Ovary (tissue), 9 donors: ENCODE measurements around the gene OLFM1. TPM values are rescaled to one million over a fixed set of nuclear protein-coding genes. Genes with fewer than 3 reads are reported as not detected.

Experiments
- DNase-seq, 5 donors: peaks; one replicate each; pipeline ENCODE4 v3.0.0-alpha.2; 2019 to 2020
- H3K27ac ChIP-seq, 2 donors: fragments of 200-600 bp; one replicate each; pipeline versions ENCODE4 v1.5.1 to v1.8.0; 2019 to 2022
- H3K27me3 ChIP-seq: fragments of 200-600 bp; one replicate; pipeline ENCODE4 v1.8.0; 2022
- H3K36me3 ChIP-seq: fragments of 200-600 bp; sonication (generic); one replicate; pipeline ENCODE4 v1.5.1; 2019
- H3K4me1 ChIP-seq: one replicate; pipeline ENCODE4 v1.8.1; 2013; ENCODE audit warnings: mild to moderate bottlenecking, moderate library complexity; ENCODE audit not compliant: insufficient read depth
- H3K4me3 ChIP-seq: fragments of 200-600 bp; sonication (generic); one replicate; pipeline ENCODE4 v1.5.1; 2017
- H3K9me3 ChIP-seq, 2 donors: fragments of 200-600 bp in 1 of 2; sonication (generic) in 1 of 2; one replicate each; pipeline versions ENCODE4 v1.5.1 to v1.8.1; 2013 to 2019; ENCODE audit warnings: mild to moderate bottlenecking in 1 of 2, moderate library complexity in 1 of 2
- CTCF ChIP-seq, 3 donors: fragments of 450-650 bp in 2 of 3; fragments of 200-600 bp in 1 of 3; IDR thresholded peaks; one replicate each; pipeline versions ENCODE4 v1.5.1 to v1.8.0; 2016 to 2022; ENCODE audit warnings: antibody characterized with exemption in 3 of 3, mild to moderate bottlenecking in 1 of 3
- EP300 ChIP-seq: sonication (generic); formaldehyde crosslinking; IDR thresholded peaks from one replicate; pipeline ENCODE4 v1.6.1; 2017; ENCODE audit warnings: antibody characterized with exemption
- POLR2A ChIP-seq: fragments of 450-650 bp; IDR thresholded peaks from one replicate; pipeline ENCODE4 v1.6.1; 2017; ENCODE audit warnings: antibody characterized with exemption, mild to moderate bottlenecking, moderate library complexity
- WGBS, 3 donors: extraction: QIAGEN DNeasy Blood & Tissue Kit in 1 of 3; methylation state at CpG; one replicate each; pipeline versions ENCODE4 v1.1.5 to v1.1.7; 2013 to 2017; 5-methylcytosine and 5-hydroxymethylcytosine counted together
- intact Hi-C, 4 donors: fragments of 100-400 bp; cut with DNase I; formaldehyde crosslinking; loops; one replicate each; pipeline versions ENCODE4 v1.11.0 to v1.15.1; 2022 to 2023
- polyA plus RNA-seq, 2 donors: library from polyadenylated mRNA; stranded (reverse); fragments of 200-250 nt in 1 of 2; fragments of 350-450 nt in 1 of 2; fragmentation: Illumina TruSeq in 1 of 2; extraction: RNeasy Lipid Tissue Mini Kit (QIAGEN cat#74804) in 1 of 2; gene quantifications; one replicate each; pipeline ENCODE4 v1.2.3, GENCODE V29; 2013 to 2014
- total RNA-seq, 7 donors: library from RNA; depleted of rRNA in 2 of 7; stranded (reverse); fragments of >200 nt in 2 of 7; fragmentation: NEBNext Ultra II Directional in 3 of 7; extraction: Animal tissue kit (Norgen Biotek cat#: 25700) in 3 of 7; gene quantifications; one replicate each; pipeline versions ENCODE4 v1.1.0 to v1.2.4, GENCODE V29; 2016 to 2023
- donor health status: DM: no; HTN: no; CAD: no; lungs with moderate emphysema.
- donor health status: DM: no; HTN: no; CAD: no.
- donor health status: Bipolar disorder and iron deficiency.
- donor health status: DM: yes; HTN: yes; CAD: no.
- donor health status: DM: no; HTN: no; CAD: no.
- donor health status: DM: yes; HTN: yes; CAD: no.

The OLFM1 gene
- total and polyA plus RNA-seq, 9 donors: 6.5 to 40.0 (median 19.9) TPM

- intact Hi-C loops: no loop called here
- Histone ChIP-seq H3K36me3 (no peaks in the 10 kb centered on the region), H3K27me3 (no peaks in the 10 kb centered on the region), H3K27ac (no peak overlapping the region), H3K4me3 (no peak overlapping the region), H3K9me3 (no peaks in the 10 kb centered on the region), H3K4me1 (no peaks in the 10 kb centered on the region)
- WGBS, 3 donors: 21 to 35% (median 29%) methylated on average over 16 to 21 of the region's 21 CpGs
- DNase-seq: no peak
- TF ChIP-seq EP300: no peak
- TF ChIP-seq POLR2A: no peak
- TF ChIP-seq CTCF (IDR thresholded peaks at IDR 0.05): no peak
Observed at GRCh38 chr9:135105938-135106491, 18.5 kb downstream of the OLFM1 start.

- Histone ChIP-seq H3K4me3 (no peak overlapping the region), H3K36me3 (no peaks in the 10 kb centered on the region), H3K9me3 (no peaks in the 10 kb centered on the region), H3K27ac (no peak overlapping the region), H3K27me3 (no peaks in the 10 kb centered on the region), H3K4me1 (no peaks in the 10 kb centered on the region)
- TF ChIP-seq POLR2A (no peak), EP300 (no peak), CTCF (IDR thresholded peaks at IDR 0.05) (no peak)
- intact Hi-C loops: no loop called here
- WGBS, 3 donors: 59 to 71% (median 70%) methylated on average over 28 to 29 of the region's 29 CpGs
- DNase-seq: no peak
Observed at GRCh38 chr9:135106551-135107270, 19.2 kb downstream of the OLFM1 start.

GRCh38 chr9:135107581-135108235, 20.2 kb downstream of the OLFM1 start:
- 45 to 62% (median 58%) methylated on average over 10 of the region's 10 CpGs for WGBS, 3 donors
- no peaks in the 10 kb centered on the region for H3K27me3 ChIP-seq
- TF ChIP-seq POLR2A: no peak
- no peak for TF ChIP-seq EP300
- no peak for TF ChIP-seq CTCF (IDR thresholded peaks at IDR 0.05)

GRCh38 chr9:135108831-135109510, 21.5 kb downstream of the OLFM1 start:
- H3K4me1 ChIP-seq: no peaks in the 10 kb centered on the region
- H3K27me3 ChIP-seq: no peaks in the 10 kb centered on the region
- H3K9me3 ChIP-seq: no peaks in the 10 kb centered on the region
- H3K36me3 ChIP-seq: no peaks in the 10 kb centered on the region
- 64 to 77% (median 76%) methylated on average over 15 of the region's 15 CpGs for WGBS, 3 donors
- no peak overlapping the region for H3K4me3 ChIP-seq
- no peak for TF ChIP-seq POLR2A
- TF ChIP-seq CTCF (IDR thresholded peaks at IDR 0.05): no peak
- TF ChIP-seq EP300: no peak
- no peak overlapping the region for H3K27ac ChIP-seq
- intact Hi-C loops: no loop called here
- DNase-seq: no peak

More at GRCh38 chr9:135107581-135108235, 20.2 kb downstream of the OLFM1 start:
- Histone ChIP-seq H3K9me3 (no peaks in the 10 kb centered on the region), H3K4me1 (no peaks in the 10 kb centered on the region), H3K36me3 (no peaks in the 10 kb centered on the region), H3K27ac (no peak overlapping the region), H3K4me3 (no peak overlapping the region)
- intact Hi-C loops: no loop called here
- DNase-seq: no peak
